Spleen (tissue), 7 donors: Measurements from ENCODE around the gene CSGALNACT2.

Source experiments
- CTCF ChIP-seq, 11 experiments: fragments of 200-600 bp in 7 of 11; fragments of 450-650 bp in 4 of 11; sonication (generic) in 4 of 11; IDR thresholded peaks in 8 of 11; conservative IDR thresholded peaks in 3 of 11; 1 replicate in 7 of 11; 2 replicates in 4 of 11; pipeline versions ENCODE4 v1.4.0 to v1.8.0; 2016 to 2021; ENCODE audit warnings: antibody characterized with exemption in 11 of 11, inconsistent platforms in 4 of 11, mild to moderate bottlenecking in 1 of 11
- POLR2A ChIP-seq, 3 donors: fragments of 450-650 bp; IDR thresholded peaks; one replicate each; pipeline ENCODE4 v1.5.1; 2017; ENCODE audit warnings: antibody characterized with exemption in 3 of 3, mild to moderate bottlenecking in 1 of 3
- donor health status: DM: no; HTN: no; CAD: no; lungs with moderate emphysema.
- donor health status: DM: no; HTN: no; CAD: no.
- donor health status: DM: no; HTN: no; CAD: no.

GRCh38 chr10:43197834-43198681 is 59.8 kb downstream of the CSGALNACT2 start:
- TF ChIP-seq CTCF (IDR thresholded peaks at IDR 0.05 in 8 of 11, conservative IDR thresholded peaks at IDR 0.05 in 3 of 11), result peak in 5 of 11 experiments; percentile 13 to 49 (median 42)
- no peak for TF ChIP-seq POLR2A (IDR thresholded peaks at IDR 0.05)
